Measurements from ENCODE around the gene ST3GAL3. TPM values are rescaled to one million over a fixed set of nuclear protein-coding genes. Genes with fewer than 3 reads are reported as not detected.

Gene ST3GAL3
- total and polyA plus RNA-seq, 10 of the 15 experiments (the other 5 are each of a cell fraction or from before 2014, with no cell fraction given), result 1.2 to 19.3 (median 11.0) TPM

DNA sequence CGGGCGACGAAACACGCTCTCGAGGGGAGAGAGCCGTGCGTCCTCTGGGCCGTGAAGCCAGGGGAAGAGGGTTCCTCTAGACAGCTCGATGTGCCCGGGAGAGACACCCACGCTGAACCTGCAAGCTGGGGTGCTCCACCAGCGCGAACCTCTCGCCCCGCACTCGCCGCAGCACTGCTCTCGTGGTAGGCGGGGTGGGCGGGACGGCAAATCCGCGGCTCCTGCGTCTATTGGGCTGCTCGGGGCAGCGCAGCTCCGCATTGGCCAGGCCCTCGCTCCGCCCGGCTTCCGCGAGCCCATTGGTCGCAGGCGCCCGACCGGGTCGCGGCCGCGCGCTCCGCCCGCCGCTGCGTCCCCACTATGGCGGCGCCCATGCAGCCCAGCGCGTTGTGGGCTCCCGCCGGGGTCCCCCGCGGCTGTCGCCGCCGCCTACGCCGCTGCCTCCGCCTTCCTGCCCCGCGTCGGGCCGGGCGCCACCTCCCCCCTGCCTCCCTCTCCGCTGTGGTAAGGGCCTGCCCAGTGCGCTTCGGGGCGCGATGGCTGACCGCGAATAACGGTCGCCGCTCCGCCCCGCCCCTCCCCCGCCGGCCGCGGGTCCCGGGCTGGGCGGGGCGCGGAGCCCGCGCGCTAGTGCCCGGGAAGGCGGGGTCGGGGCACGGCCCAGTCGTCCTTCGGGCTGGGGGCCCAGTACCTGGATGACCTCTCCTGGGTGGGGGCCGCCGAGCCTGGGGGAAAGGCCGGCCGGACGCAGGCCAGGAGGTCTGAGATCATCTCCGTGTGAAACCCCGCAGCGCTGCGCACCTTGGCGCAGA, at the start of gene ST3GAL3 (continued):
- TF ChIP-seq, protein P1, sequence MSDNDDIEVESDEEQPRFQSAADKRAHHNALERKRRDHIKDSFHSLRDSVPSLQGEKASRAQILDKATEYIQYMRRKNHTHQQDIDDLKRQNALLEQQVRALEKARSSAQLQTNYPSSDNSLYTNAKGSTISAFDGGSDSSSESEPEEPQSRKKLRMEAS (IDR thresholded peaks at IDR 0.05; ENCODE audit: low read depth, low read length), result peak; percentile 74
- TF ChIP-seq, protein P2, sequence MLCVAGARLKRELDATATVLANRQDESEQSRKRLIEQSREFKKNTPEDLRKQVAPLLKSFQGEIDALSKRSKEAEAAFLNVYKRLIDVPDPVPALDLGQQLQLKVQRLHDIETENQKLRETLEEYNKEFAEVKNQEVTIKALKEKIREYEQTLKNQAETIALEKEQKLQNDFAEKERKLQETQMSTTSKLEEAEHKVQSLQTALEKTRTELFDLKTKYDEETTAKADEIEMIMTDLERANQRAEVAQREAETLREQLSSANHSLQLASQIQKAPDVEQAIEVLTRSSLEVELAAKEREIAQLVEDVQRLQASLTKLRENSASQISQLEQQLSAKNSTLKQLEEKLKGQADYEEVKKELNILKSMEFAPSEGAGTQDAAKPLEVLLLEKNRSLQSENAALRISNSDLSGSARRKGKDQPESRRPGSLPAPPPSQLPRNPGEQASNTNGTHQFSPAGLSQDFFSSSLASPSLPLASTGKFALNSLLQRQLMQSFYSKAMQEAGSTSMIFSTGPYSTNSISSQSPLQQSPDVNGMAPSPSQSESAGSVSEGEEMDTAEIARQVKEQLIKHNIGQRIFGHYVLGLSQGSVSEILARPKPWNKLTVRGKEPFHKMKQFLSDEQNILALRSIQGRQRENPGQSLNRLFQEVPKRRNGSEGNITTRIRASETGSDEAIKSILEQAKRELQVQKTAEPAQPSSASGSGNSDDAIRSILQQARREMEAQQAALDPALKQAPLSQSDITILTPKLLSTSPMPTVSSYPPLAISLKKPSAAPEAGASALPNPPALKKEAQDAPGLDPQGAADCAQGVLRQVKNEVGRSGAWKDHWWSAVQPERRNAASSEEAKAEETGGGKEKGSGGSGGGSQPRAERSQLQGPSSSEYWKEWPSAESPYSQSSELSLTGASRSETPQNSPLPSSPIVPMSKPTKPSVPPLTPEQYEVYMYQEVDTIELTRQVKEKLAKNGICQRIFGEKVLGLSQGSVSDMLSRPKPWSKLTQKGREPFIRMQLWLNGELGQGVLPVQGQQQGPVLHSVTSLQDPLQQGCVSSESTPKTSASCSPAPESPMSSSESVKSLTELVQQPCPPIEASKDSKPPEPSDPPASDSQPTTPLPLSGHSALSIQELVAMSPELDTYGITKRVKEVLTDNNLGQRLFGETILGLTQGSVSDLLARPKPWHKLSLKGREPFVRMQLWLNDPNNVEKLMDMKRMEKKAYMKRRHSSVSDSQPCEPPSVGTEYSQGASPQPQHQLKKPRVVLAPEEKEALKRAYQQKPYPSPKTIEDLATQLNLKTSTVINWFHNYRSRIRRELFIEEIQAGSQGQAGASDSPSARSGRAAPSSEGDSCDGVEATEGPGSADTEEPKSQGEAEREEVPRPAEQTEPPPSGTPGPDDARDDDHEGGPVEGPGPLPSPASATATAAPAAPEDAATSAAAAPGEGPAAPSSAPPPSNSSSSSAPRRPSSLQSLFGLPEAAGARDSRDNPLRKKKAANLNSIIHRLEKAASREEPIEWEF (IDR thresholded peaks at IDR 0.05; ENCODE audit: insufficient replicate concordance, low read depth, low read length), result no peak
- TF ChIP-seq POLR2AphosphoS2 (IDR thresholded peaks at IDR 0.05; ENCODE audit: low read depth, low read length) (peak; percentile 78; the same call in 1 of the 2 replicates), FOXK2 (IDR thresholded peaks at IDR 0.05) (no peak), KLF5 (IDR thresholded peaks at IDR 0.05; ENCODE audit: partially characterized antibody) (peak; percentile 45), TARDBP (IDR thresholded peaks at IDR 0.05; ENCODE audit: borderline replicate concordance) (peak; percentile 47; the same call in 1 of the 2 replicates), HDGF (IDR thresholded peaks at IDR 0.05) (0 out of 2 replicates have a peak, but pooled peaks have one; percentile 63), ZNF384 (IDR thresholded peaks at IDR 0.05; ENCODE audit: borderline replicate concordance, low read depth, low read length) (no peak), NFYB (IDR thresholded peaks at IDR 0.05; ENCODE audit: insufficient read depth, low read depth, low read length) (peak; percentile 95), STAT1 (conservative IDR thresholded peaks at IDR 0.05) (0 out of 2 replicates have a peak, but pooled peaks have one; percentile 16), SUPT20H (IDR thresholded peaks at IDR 0.05; ENCODE audit: borderline replicate concordance, control insufficient read depth, low read depth, low read length) (no peak), CHD2 (IDR thresholded peaks at IDR 0.05; ENCODE audit: borderline replicate concordance, low read depth, low read length) (peak; percentile 87), CREM (IDR thresholded peaks at IDR 0.05; ENCODE audit: low read depth) (peak; percentile 47; the same call in 1 of the 2 replicates), SMC3 (IDR thresholded peaks at IDR 0.05; ENCODE audit: borderline replicate concordance, low read length) (no peak), YY1 (IDR thresholded peaks at IDR 0.05; ENCODE audit: low read depth, low read length) (peak; percentile 99), MYC (IDR thresholded peaks at IDR 0.05; ENCODE audit: insufficient read depth, insufficient read length, insufficient replicate concordance, low read length, severe bottlenecking) (peak; percentile 31), EED (IDR thresholded peaks at IDR 0.05; ENCODE audit: low read depth) (0 out of 2 replicates have a peak, but pooled peaks have one; percentile 26), HCFC1 (IDR thresholded peaks at IDR 0.05; ENCODE audit: low read length) (peak; percentile 57), ASH2L (IDR thresholded peaks at IDR 0.05; ENCODE audit: borderline replicate concordance, low read depth) (peak; percentile 93; the same call in 1 of the 2 replicates), PAX5 (IDR thresholded peaks at IDR 0.05; ENCODE audit: borderline replicate concordance, low read depth, low read length) (0 out of 2 replicates have a peak, but pooled peaks have one; percentile 39)
- TF ChIP-seq, protein P3, sequence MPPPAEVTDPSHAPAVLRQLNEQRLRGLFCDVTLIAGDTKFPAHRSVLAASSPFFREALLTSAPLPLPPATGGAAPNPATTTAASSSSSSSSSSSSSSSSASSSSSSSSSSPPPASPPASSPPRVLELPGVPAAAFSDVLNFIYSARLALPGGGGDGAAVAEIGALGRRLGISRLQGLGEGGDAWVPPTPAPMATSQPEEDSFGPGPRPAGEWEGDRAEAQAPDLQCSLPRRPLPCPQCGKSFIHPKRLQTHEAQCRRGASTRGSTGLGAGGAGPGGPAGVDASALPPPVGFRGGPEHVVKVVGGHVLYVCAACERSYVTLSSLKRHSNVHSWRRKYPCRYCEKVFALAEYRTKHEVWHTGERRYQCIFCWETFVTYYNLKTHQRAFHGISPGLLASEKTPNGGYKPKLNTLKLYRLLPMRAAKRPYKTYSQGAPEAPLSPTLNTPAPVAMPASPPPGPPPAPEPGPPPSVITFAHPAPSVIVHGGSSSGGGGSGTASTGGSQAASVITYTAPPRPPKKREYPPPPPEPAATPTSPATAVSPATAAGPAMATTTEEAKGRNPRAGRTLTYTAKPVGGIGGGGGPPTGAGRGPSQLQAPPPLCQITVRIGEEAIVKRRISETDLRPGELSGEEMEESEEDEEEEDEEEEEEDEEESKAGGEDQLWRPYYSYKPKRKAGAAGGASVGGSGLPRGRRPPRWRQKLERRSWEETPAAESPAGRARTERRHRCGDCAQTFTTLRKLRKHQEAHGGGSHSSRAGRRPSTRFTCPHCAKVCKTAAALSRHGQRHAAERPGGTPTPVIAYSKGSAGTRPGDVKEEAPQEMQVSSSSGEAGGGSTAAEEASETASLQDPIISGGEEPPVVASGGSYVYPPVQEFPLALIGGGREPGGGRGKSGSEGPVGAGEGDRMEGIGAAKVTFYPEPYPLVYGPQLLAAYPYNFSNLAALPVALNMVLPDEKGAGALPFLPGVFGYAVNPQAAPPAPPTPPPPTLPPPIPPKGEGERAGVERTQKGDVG (CRISPR knock-in tag; IDR thresholded peaks at IDR 0.05), result no peak

Data from GM12878 (cell line).